Mesothelial cell of epicardium (in vitro differentiated cells): ENCODE measurements around the gene KIFC3. TPM values are rescaled to one million over a fixed set of nuclear protein-coding genes. Genes with fewer than 3 reads are reported as not detected.

ENCODE experiments used
- DNase-seq, 2 experiments: peaks; one replicate each; pipeline ENCODE4 v3.0.0; 2021; ENCODE audit warnings: low spot score in 2 of 2; ENCODE audit not compliant: unreplicated experiment in 2 of 2
- H3K27ac Mint-ChIP-seq: 2 replicates; pipeline ENCODE4 v1.8.0; 2021; ENCODE audit warnings: mixed read lengths
- H3K27me3 Mint-ChIP-seq: 2 replicates; pipeline ENCODE4 v1.8.0; 2021; ENCODE audit warnings: low read depth, mixed read lengths
- H3K36me3 Mint-ChIP-seq: 2 replicates; pipeline ENCODE4 v1.8.0; 2021; ENCODE audit warnings: mixed read lengths
- H3K4me1 Mint-ChIP-seq: 2 replicates; pipeline ENCODE4 v1.8.0; 2021; ENCODE audit warnings: mixed read lengths
- H3K4me3 Mint-ChIP-seq: 2 replicates; pipeline ENCODE4 v1.8.0; 2021; ENCODE audit warnings: mild to moderate bottlenecking, moderate library complexity, mixed read lengths
- H3K9me3 Mint-ChIP-seq: 2 replicates; pipeline ENCODE4 v1.8.0; 2021; ENCODE audit warnings: mixed read lengths
- total RNA-seq: library from RNA; stranded (reverse); gene quantifications from 3 replicates; pipeline ENCODE4 v1.2.1, GENCODE V29; 2021
- TF ChIP-seq, protein P1 (sequence below): fragments of 200-600 bp; sonication (generic); IDR thresholded peaks from one replicate; pipeline ENCODE4 v1.5.0; 2021; ENCODE audit warnings: antibody characterized with exemption; ENCODE audit not compliant: unreplicated experiment

KIFC3 gene
- total RNA-seq, 1 donor from 2014 or later, result 38.7 TPM

DNA sequence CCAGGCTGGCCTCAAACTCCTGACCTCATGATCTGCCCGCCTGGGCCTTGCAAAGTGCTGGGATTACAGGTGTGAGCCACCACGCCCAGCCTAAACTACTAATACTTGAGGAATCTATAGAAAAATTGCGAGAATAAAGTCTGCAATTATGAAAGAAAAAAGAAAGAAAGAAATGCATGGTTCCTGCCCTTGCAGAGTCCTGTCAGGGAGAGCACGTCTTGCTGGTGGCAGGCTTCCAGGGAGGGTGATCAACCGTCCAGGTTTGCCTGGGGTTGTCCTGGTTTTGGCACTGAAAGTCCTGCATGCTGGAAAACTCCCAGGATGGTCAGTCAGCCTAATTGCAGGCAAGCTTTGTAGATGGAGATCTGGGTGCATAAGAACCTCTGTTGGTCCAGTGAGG lies 21.5 kb upstream of the KIFC3 start:
- H3K9me3 Mint-ChIP-seq, result no peaks in the 10 kb centered on the region
- no peaks in the 10 kb centered on the region for H3K36me3 Mint-ChIP-seq
- DNase-seq, result no peak
- H3K4me1 Mint-ChIP-seq, result peaks cover 40% of the 10 kb centered on the region
- no peaks in the 10 kb centered on the region for H3K27me3 Mint-ChIP-seq
- no peak overlapping the region for H3K4me3 Mint-ChIP-seq
- H3K27ac Mint-ChIP-seq, result peak overlapping the region; percentile 56
- TF ChIP-seq, protein P1, sequence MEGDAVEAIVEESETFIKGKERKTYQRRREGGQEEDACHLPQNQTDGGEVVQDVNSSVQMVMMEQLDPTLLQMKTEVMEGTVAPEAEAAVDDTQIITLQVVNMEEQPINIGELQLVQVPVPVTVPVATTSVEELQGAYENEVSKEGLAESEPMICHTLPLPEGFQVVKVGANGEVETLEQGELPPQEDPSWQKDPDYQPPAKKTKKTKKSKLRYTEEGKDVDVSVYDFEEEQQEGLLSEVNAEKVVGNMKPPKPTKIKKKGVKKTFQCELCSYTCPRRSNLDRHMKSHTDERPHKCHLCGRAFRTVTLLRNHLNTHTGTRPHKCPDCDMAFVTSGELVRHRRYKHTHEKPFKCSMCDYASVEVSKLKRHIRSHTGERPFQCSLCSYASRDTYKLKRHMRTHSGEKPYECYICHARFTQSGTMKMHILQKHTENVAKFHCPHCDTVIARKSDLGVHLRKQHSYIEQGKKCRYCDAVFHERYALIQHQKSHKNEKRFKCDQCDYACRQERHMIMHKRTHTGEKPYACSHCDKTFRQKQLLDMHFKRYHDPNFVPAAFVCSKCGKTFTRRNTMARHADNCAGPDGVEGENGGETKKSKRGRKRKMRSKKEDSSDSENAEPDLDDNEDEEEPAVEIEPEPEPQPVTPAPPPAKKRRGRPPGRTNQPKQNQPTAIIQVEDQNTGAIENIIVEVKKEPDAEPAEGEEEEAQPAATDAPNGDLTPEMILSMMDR, result no peak

DNA sequence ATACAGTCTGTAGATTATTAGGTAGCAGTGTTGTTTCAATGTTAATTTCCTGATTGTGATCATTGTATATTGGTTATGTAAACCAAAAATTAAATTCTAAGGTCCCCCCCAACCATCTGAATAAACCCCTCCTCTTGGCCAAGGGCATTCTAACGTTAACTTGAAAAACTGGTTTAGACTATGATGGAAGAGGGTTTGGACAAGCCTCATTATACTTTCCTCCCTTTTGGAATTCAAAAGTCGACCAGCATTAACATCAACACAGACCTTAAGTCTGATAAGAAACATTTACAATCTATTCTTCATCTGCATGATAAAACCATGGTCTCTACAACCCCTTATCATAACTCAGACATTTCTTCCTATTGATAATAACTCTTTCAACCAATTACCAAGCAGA lies 20.6 kb upstream of the KIFC3 start:
- Mint-ChIP-seq H3K4me1 (peaks cover 43% of the 10 kb centered on the region), H3K9me3 (no peaks in the 10 kb centered on the region)

DNA sequence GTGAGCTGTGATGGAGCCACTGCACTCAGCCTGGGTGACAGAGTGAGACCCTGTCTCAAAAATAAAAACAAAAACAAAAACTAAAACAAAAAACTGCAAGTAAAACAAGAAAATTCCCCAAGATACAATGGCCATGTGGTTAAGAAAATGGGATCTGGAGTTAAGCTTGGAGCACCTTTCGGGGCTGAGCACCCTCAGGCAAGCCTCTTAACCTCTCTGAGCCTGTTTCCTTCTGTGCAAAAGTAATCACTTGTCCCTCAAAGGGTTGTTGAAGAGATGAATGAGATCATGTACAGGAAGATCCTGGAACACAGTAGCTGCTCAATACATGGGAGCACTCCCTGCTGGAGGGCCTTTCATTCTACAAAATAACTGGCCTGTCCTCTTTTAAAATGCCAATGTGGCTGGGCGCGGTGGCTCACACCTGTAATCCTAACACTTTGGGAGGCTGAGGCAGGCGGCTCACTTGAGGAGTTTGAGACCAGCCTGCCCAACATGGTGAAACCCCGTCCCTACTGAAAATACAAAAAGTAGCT lies 19.8 kb upstream of the KIFC3 start:
- Mint-ChIP-seq H3K36me3 (no peaks in the 10 kb centered on the region), H3K4me1 (peaks cover 45% of the 10 kb centered on the region), H3K4me3 (no peak overlapping the region), H3K9me3 (no peaks in the 10 kb centered on the region), H3K27ac (peak overlapping the region; percentile 61), H3K27me3 (no peaks in the 10 kb centered on the region)
- DNase-seq, result no peak
- TF ChIP-seq, protein P1, result no peak

More for the DNA sequence above, 20.6 kb upstream of the KIFC3 start:
- Mint-ChIP-seq H3K27me3 (no peaks in the 10 kb centered on the region), H3K4me3 (no peak overlapping the region), H3K36me3 (no peaks in the 10 kb centered on the region), H3K27ac (peak overlapping the region; percentile 76)
- no peak for DNase-seq
- TF ChIP-seq, protein P1, result no peak

DNA sequence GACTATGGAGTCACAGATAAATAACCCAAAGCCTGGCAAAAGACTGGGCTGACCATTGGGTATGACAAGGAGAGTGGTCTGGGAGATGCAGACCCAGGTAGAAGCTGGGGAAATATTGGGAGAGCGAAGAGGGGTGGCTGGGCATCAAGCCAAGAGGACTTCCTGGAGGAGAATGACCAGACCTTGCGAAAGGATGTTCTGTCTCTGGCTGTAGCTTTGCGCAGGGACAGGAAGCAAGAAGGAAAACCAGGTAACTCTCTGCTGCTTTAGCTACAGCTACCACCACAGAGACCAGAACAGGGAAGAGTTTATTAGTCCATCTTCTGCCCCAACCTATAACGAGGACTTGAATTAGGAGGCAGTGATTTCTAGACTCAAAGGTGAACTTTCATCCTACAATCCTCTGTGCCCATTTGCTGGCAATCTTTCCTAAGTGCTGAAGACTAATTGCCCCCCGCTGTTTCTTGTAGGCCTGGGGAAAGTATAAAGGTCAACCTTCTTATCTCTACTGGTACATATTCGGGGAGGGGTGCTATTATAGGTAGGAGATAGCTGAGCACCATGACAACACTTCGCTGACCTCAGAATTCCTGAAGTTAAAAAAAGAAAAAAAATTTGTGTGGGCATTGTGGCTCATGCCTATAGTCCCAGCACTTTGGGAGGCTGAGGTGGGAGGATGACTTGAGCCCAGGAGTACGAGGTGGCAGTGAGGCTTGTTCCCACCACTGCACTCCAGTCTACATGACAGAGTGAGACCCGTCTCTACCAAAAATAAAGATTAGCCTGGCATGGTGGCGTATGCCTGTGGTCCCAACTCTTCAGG lies 19.1 kb upstream of the KIFC3 start:
- Mint-ChIP-seq H3K4me3 (no peak overlapping the region), H3K36me3 (no peaks in the 10 kb centered on the region), H3K4me1 (peaks cover 51% of the 10 kb centered on the region), H3K27me3 (no peaks in the 10 kb centered on the region), H3K27ac (peak overlapping the region; percentile 61), H3K9me3 (no peaks in the 10 kb centered on the region)
- TF ChIP-seq, protein P1, result no peak
- no peak for DNase-seq

DNA sequence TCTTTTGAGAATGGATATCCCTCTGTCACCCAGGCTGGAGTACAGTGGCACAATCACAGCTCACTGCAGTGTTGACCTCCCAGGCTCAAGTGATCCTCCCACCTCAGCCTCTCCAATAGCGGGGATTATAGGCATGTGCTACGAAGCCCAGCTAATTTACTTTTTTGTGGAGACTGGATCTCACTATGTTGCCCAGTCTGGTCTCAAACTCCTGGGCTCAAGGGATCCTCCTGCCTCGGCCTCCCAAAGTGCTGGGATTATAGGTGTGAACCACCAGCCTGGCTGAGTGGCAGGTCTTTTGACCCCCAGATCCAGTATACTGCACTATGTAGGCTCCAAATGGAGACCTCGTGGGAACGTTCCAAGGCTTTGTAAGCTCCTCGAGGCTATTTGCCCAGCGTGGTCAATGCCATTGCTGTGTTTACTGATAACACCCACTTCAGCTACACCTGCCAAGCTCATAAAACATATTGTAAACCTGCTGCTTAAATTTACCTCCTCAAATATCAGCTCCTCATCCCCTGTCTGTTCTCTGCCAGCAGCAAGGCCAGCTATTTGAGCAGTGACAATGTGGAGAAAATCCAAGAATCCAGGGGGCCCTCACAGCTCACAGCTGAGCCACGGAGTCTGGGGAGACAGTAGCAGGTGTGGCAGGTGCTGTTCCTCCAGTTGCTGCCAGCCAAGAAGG lies 16.2 kb upstream of the KIFC3 start:
- no peaks in the 10 kb centered on the region for H3K27me3 Mint-ChIP-seq

More for the DNA sequence above, 16.2 kb upstream of the KIFC3 start:
- TF ChIP-seq, protein P1, result no peak
- H3K9me3 Mint-ChIP-seq, result no peaks in the 10 kb centered on the region
- H3K36me3 Mint-ChIP-seq, result no peaks in the 10 kb centered on the region
- H3K4me1 Mint-ChIP-seq, result peaks cover 48% of the 10 kb centered on the region
- no peak for DNase-seq
- no peak overlapping the region for H3K4me3 Mint-ChIP-seq
- H3K27ac Mint-ChIP-seq, result no peak overlapping the region
